GM19452 (cell line): Measurements from ENCODE around the gene SRSF5.
"Not testable (repeated sequence)": the region's sequence is repeated elsewhere in the genome, so short reads cannot be mapped to it uniquely, and the experiment has no call there.

Experiments used
- ATAC-seq: cut with Tn5 transposase; IDR thresholded peaks from one replicate; pipeline ENCODE4 v1.9.1; 2021; ENCODE audit not compliant: unreplicated experiment

SRSF5 gene

GRCh38 chr14:69804902-69805301 lies 38.0 kb downstream of the SRSF5 start:
- no peak for ATAC-seq

GRCh38 chr14:69807192-69807591 lies 40.2 kb downstream of the SRSF5 start:
- no peak for ATAC-seq

GRCh38 chr14:69808919-69809808 lies 42.2 kb downstream of the SRSF5 start:
- ATAC-seq, result no peak

- ATAC-seq, result no peak
Observed at GRCh38 chr14:69811227-69811867, 44.4 kb downstream of the SRSF5 start.

DNA sequence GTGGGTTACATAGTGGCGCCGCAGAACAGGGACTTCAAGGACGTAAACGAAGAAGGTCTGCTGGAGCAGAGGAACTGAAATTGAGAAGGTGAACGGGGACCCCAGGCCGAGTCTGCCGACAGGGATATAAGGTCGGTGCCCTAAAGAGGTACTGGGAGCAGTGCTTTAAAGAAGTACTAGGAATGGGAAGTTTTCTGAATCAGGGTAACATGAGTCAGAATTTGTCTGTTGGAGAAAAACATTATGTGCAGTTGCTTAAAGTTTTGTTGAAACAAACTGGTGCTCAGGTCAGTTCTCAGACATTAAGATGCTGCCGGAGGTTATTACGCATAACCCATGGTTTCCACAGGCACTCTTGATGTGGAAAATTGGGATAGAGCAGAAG lies 44.9 kb downstream of the SRSF5 start:
- ATAC-seq, result no peak

GRCh38 chr14:69812711-69813110 lies 45.8 kb downstream of the SRSF5 start:
- ATAC-seq, result no peak

GRCh38 chr14:69813346-69813745 lies 46.4 kb downstream of the SRSF5 start:
- not testable (repeated sequence) for ATAC-seq

DNA sequence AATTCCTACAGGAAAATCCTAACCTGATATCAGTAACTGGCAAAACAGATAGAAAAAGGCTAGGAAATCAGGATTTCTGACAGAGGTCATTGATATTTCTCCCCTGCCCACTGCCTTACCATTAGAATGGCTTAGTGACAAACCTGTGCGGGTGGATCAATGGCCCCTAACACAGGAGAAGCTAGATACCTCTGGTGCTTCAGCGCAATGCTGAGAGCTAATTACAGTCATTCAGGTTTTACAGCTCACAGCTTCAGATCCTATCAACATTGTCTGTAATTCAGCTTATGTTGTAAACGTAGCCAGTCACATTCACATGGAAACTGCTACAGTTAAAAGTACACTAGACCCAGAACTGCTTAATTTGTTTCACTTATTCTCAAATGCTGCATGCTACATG lies 47.5 kb downstream of the SRSF5 start:
- ATAC-seq, result no peak

GRCh38 chr14:69815556-69815955 lies 48.6 kb downstream of the SRSF5 start:
- no peak for ATAC-seq

GRCh38 chr14:69816216-69816615 lies 49.3 kb downstream of the SRSF5 start:
- no peak for ATAC-seq

DNA sequence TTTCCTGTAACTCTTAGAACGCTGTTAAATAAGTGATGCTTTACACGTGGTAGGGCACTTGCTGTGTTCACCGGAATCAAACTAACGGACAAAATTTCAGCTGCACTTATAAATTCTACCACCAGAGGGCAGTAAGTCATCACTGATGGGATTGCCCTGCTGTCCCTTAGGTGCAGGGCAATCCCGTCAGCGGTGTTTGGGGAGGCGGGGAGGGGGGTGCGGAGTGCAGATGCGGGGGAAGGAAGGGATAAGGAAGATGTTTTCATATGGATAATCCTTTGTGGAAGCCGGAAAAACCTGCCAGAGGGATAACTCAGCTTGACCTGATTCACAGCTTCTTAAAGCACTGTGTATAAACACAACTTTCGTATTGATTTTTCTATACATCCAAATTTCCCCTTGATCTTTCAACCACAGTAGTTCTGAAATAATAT lies 51.8 kb downstream of the SRSF5 start:
- no peak for ATAC-seq

DNA sequence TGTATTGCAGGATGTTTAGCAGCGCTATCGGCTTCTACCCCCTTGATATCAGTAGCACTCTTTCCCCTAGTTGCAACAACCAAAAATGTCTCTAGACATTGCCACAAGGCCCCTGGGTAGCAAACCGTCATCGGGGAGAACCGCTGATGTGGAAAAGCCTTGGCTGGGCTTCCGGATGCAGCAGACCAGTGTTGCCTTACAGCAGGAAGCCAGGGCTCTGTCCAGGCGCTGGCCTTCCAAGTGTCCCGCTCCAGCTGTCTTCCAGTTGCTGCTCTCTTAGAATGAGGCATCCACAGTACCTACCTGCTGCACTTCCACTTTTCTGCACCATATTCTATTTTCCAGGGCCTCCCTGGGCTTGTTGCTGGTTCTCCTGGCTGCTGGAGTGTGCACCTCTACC lies 52.7 kb downstream of the SRSF5 start:
- ATAC-seq, result no peak

GRCh38 chr14:69820991-69821390 lies 54.0 kb downstream of the SRSF5 start:
- ATAC-seq, result no peak
